ENCODE data around the gene AQP6.

- no peak for TF ChIP-seq CTCF (IDR thresholded peaks at IDR 0.05; ENCODE audit: low read depth, low read length)
- no peak for TF ChIP-seq MAX (IDR thresholded peaks at IDR 0.05; ENCODE audit: low read depth, low read length)
These were observed 3.7 kb upstream of the AQP6 start for GRCh38 chr12:49969027-49969426.

Measured in NB4 (cell line).